ENCODE data around the gene CYB5R2. TPM values are rescaled to one million over a fixed set of nuclear protein-coding genes. Genes with fewer than 3 reads are reported as not detected.

The CYB5R2 gene
- total and polyA plus RNA-seq, 4 donors = 0.19 to 3.7 (median 2.0) TPM

DNA sequence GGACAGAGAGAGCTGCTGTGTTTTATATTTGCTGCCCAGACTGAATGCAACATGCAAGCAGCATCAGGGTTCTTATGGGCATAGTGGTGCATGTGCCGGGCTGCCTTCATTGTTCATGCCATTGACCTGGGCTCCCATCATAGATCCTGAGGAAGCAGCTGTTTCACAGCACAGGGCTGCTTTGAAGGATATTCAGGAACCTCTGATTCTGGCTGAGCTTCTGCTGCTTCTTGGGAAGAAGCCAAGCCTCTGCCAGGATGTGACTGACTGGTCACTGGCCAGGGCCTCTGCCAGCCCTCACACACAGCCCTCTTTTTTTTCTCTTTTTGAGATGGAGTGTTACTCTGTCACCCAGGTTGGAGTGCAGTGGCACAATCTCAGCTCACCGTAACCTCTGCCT is 43.3 kb downstream of the CYB5R2 start (continued):
- TF ChIP-seq FOXA2 (IDR thresholded peaks at IDR 0.05) = no peak
- TF ChIP-seq, protein P1, sequence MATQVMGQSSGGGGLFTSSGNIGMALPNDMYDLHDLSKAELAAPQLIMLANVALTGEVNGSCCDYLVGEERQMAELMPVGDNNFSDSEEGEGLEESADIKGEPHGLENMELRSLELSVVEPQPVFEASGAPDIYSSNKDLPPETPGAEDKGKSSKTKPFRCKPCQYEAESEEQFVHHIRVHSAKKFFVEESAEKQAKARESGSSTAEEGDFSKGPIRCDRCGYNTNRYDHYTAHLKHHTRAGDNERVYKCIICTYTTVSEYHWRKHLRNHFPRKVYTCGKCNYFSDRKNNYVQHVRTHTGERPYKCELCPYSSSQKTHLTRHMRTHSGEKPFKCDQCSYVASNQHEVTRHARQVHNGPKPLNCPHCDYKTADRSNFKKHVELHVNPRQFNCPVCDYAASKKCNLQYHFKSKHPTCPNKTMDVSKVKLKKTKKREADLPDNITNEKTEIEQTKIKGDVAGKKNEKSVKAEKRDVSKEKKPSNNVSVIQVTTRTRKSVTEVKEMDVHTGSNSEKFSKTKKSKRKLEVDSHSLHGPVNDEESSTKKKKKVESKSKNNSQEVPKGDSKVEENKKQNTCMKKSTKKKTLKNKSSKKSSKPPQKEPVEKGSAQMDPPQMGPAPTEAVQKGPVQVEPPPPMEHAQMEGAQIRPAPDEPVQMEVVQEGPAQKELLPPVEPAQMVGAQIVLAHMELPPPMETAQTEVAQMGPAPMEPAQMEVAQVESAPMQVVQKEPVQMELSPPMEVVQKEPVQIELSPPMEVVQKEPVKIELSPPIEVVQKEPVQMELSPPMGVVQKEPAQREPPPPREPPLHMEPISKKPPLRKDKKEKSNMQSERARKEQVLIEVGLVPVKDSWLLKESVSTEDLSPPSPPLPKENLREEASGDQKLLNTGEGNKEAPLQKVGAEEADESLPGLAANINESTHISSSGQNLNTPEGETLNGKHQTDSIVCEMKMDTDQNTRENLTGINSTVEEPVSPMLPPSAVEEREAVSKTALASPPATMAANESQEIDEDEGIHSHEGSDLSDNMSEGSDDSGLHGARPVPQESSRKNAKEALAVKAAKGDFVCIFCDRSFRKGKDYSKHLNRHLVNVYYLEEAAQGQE (IDR thresholded peaks at IDR 0.05) = no peak

DNA sequence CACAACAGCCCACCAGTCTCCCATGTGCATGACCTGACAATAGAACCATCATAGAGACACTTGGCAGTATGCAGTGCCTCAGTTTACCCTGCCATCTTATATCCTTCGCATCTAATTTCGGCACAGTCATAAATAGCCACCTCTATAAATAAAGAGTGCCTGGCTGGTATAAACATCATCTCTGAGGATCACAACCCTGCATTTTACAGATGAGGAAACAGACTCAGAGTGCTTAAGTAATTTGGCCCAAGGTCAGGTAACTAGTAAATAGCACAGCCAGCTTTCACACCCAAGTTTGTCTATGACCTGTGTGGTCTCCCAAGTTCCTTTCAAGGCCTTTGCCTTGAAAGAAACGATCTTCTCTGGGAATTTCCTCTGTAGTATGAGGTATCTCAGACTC is 44.6 kb downstream of the CYB5R2 start:
- Histone ChIP-seq H3K9ac (ENCODE audit: low read depth in 1 of 2, low read length in 2 of 2) (no peak overlapping the region), H3K4me1 (ENCODE audit: control insufficient read depth in 4 of 4, insufficient read depth in 4 of 4, low read length in 3 of 4) (no peaks in the 10 kb centered on the region), H3K27me3 (ENCODE audit: control insufficient read depth in 4 of 4, insufficient read depth in 4 of 4, low read length in 3 of 4) (no peaks in the 10 kb centered on the region), H3K27ac (ENCODE audit: low read depth in 1 of 2, low read length in 2 of 2) (no peak overlapping the region), H3K9me3 (ENCODE audit: control insufficient read depth in 4 of 4, low read length in 3 of 4) (no peaks in the 10 kb centered on the region), H3K36me3 (ENCODE audit: control insufficient read depth in 4 of 4, insufficient read depth in 3 of 4, low read depth in 1 of 4, low read length in 3 of 4) (peaks cover 6 to 82% (median 70%) of the 10 kb centered on the region in 4 donors), H3K4me3 (ENCODE audit: low read depth in 1 of 3, low read length in 3 of 3) (no peak overlapping the region)
- 81% methylated on average over 3 of the region's 3 CpGs for WGBS
- TF ChIP-seq EGR1 (IDR thresholded peaks at IDR 0.05; ENCODE audit: low read depth in 2 of 2) (no peak), FOXA1 (IDR thresholded peaks at IDR 0.05) (no peak), RXRA (IDR thresholded peaks at IDR 0.05) (no peak), JUND (IDR thresholded peaks at IDR 0.05) (no peak), YY1 (IDR thresholded peaks at IDR 0.05) (no peak), GABPA (IDR thresholded peaks at IDR 0.05 in 1 of 2, conservative IDR thresholded peaks at IDR 0.05 in 1 of 2) (no peak), NR2F2 (IDR thresholded peaks at IDR 0.05) (no peak), SP1 (IDR thresholded peaks at IDR 0.05) (no peak), TAF1 (conservative IDR thresholded peaks at IDR 0.05) (no peak), HNF4G (IDR thresholded peaks at IDR 0.05) (no peak)
- TF ChIP-seq, protein P2, sequence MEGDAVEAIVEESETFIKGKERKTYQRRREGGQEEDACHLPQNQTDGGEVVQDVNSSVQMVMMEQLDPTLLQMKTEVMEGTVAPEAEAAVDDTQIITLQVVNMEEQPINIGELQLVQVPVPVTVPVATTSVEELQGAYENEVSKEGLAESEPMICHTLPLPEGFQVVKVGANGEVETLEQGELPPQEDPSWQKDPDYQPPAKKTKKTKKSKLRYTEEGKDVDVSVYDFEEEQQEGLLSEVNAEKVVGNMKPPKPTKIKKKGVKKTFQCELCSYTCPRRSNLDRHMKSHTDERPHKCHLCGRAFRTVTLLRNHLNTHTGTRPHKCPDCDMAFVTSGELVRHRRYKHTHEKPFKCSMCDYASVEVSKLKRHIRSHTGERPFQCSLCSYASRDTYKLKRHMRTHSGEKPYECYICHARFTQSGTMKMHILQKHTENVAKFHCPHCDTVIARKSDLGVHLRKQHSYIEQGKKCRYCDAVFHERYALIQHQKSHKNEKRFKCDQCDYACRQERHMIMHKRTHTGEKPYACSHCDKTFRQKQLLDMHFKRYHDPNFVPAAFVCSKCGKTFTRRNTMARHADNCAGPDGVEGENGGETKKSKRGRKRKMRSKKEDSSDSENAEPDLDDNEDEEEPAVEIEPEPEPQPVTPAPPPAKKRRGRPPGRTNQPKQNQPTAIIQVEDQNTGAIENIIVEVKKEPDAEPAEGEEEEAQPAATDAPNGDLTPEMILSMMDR (IDR thresholded peaks at IDR 0.05; ENCODE audit: low read depth, low read length, missing input control) = no peak
- TF ChIP-seq, protein P3, sequence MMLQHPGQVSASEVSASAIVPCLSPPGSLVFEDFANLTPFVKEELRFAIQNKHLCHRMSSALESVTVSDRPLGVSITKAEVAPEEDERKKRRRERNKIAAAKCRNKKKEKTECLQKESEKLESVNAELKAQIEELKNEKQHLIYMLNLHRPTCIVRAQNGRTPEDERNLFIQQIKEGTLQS (IDR thresholded peaks at IDR 0.05) = no peak
- TF ChIP-seq, protein P4, sequence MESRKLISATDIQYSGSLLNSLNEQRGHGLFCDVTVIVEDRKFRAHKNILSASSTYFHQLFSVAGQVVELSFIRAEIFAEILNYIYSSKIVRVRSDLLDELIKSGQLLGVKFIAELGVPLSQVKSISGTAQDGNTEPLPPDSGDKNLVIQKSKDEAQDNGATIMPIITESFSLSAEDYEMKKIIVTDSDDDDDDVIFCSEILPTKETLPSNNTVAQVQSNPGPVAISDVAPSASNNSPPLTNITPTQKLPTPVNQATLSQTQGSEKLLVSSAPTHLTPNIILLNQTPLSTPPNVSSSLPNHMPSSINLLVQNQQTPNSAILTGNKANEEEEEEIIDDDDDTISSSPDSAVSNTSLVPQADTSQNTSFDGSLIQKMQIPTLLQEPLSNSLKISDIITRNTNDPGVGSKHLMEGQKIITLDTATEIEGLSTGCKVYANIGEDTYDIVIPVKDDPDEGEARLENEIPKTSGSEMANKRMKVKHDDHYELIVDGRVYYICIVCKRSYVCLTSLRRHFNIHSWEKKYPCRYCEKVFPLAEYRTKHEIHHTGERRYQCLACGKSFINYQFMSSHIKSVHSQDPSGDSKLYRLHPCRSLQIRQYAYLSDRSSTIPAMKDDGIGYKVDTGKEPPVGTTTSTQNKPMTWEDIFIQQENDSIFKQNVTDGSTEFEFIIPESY (IDR thresholded peaks at IDR 0.05) = no peak
- TF ChIP-seq, protein P5, sequence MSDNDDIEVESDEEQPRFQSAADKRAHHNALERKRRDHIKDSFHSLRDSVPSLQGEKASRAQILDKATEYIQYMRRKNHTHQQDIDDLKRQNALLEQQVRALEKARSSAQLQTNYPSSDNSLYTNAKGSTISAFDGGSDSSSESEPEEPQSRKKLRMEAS (IDR thresholded peaks at IDR 0.05) = no peak
- DNase-seq (ENCODE audit: low spot score) = no peak
